Skin epidermis (tissue), 12 donors: ENCODE data around the gene PLEKHM3.

Experiments used
- H3K27ac ChIP-seq, 21 experiments: fragments of 200-600 bp; sonication (generic) in 11 of 21; one replicate each; pipeline ENCODE4 v1.5.0; 2020; ENCODE audit warnings: mild to moderate bottlenecking in 3 of 21, inconsistent platforms in 2 of 21, moderate library complexity in 2 of 21
- H3K4me3 ChIP-seq, 7 experiments: fragments of 200-600 bp; sonication (generic) in 2 of 7; one replicate each; pipeline ENCODE4 v1.5.0; 2020; ENCODE audit warnings: inconsistent platforms in 2 of 7, mild to moderate bottlenecking in 2 of 7, moderate library complexity in 1 of 7

Gene PLEKHM3

DNA sequence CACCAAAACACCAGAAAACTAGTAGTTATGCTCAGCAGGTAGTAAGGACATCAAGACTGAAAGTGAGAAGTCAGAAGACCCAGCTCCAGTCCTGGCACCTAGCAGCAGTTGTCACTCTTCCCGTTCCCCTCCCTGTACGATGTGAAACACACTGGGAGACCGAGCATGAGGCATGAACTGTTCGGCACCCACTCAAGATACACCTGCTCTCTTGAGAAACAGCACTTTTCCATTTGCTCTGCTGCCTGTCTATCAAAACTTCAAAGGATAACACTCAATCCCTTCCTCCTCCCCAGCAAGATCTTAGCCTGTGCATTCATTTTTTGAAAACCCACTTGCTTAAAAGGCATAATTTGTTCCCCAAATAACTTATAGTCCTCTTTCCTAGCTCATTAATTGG is 123.9 kb downstream of the PLEKHM3 start:
- no peak overlapping the region for H3K27ac ChIP-seq
- no peak overlapping the region for H3K4me3 ChIP-seq

DNA sequence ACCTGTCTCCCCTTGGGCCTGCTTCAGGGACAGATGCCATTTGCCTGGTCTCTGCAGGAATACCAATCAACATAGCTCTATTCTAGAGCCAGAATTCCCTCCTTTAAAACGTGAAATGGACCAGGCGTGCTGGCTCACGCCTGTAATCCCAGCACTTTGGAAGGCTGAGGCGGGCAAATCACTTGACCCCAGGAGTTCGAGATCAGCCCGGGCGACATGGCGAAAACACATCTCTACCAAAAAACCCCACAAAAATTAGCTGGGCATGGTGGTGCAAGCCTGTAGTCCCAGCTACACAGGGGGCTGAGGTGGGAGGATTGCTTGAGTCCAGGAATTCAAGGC is 127.0 kb downstream of the PLEKHM3 start:
- Histone ChIP-seq H3K4me3 (no peak overlapping the region), H3K27ac (no peak overlapping the region)

GRCh38 chr2:207897541-207898353 is 127.6 kb downstream of the PLEKHM3 start:
- Histone ChIP-seq H3K27ac (no peak overlapping the region), H3K4me3 (no peak overlapping the region)

DNA sequence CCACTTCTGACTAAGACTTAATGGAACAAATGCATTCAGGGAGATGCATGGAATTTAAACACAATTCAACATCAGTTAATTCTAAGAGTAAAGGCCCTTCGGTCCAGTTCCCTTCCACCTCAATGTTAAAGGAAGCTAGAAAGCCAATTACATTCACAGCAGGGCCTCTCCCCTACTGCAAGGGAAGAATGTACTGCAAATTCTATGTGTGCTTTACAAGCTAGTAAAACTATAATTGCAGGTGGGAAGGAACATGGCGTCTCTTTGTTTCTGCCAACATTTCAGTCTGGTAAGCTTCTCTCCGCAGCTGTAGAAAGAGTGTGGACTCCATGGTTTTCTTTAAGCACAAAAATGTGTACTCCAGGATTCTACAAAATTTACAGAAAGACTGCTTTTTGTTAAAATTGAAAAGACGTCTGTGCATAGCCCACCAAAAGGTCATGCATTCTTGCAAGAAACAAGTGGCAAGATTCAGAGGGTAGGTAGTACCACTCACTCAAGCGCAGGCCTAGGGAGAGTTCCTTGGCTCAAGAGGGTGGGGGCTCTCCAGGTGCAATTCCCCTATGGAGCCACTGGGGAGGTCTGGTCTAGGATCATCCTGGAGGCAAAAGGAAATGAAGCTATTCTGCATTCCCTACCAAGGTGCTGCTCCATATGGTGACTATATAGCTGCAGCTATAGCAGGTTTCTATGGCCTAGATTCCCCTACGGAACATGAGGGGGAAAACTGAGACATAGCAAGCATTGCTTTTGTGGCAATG is 128.6 kb downstream of the PLEKHM3 start:
- H3K4me3 ChIP-seq, result no peak overlapping the region

GRCh38 chr2:207895274-207895860 is 130.0 kb downstream of the PLEKHM3 start:
- H3K4me3 ChIP-seq, result no peak overlapping the region
- no peak overlapping the region for H3K27ac ChIP-seq

More for the DNA sequence above, 128.6 kb downstream of the PLEKHM3 start:
- no peak overlapping the region for H3K27ac ChIP-seq

DNA sequence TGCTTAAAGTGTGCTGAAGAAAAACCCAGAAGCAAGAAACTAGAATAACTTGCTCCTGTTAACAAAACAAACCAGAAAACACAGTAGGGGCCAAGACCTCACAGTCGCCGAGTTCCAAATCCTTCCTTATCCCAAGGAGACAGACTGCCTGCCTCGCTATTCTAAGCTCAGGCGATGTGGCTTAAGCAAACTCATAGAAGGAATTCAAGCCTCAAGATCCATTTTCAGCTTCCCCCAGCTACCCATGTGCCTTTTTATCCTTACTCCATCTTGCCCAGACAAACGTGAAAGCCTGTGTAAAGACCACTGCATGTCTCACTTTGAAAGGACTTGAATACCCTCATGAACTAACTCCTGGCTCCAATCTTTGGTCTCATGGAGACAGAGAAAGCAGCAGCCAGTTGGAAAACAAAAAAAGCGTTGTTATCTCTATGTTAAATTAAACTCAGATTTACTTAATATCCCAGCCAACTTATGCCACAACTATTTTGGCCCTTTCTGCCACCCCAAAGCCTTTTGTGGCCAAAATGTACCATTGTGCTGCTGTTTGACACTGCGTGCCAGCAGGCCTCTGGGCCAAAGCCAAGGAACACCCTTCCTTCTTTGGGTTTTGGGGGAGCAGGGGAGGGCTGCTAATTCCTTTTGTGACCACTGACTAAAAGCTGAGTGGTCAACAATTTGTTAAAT is 132.5 kb downstream of the PLEKHM3 start:
- Histone ChIP-seq H3K4me3 (no peak overlapping the region), H3K27ac (peak overlapping the region in 1 of 21 experiments; percentile 44)

- no peak overlapping the region for H3K27ac ChIP-seq
- no peak overlapping the region for H3K4me3 ChIP-seq
Observed at GRCh38 chr2:207891086-207891844, 134.1 kb downstream of the PLEKHM3 start.

- Histone ChIP-seq H3K27ac (no peak overlapping the region), H3K4me3 (no peak overlapping the region)
Observed at GRCh38 chr2:207887500-207887899, 137.8 kb downstream of the PLEKHM3 start.

GRCh38 chr2:207885010-207885409 is 140.3 kb downstream of the PLEKHM3 start:
- H3K4me3 ChIP-seq, result no peak overlapping the region
- no peak overlapping the region for H3K27ac ChIP-seq

DNA sequence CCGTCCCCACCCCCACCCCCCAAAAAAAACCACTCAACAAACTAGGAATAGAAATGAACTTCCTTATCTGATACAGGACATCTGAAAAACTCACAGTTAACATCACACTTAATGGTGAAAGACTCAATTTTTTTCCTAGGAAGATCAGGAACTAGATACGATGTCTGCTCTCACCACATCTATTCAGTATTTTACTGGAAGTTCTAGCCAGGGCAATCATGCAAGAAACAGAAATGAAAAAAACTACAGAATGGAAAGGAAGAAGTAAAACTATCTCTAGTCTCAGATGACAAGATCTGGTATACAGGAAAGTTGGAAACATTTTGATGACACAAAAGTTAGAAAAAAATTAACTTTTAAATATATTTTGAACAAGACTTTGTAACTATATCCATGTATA is 141.2 kb downstream of the PLEKHM3 start:
- no peak overlapping the region for H3K4me3 ChIP-seq

GRCh38 chr2:207883002-207883780 is 142.1 kb downstream of the PLEKHM3 start:
- H3K27ac ChIP-seq, result no peak overlapping the region
- H3K4me3 ChIP-seq, result no peak overlapping the region

More for the DNA sequence above, 141.2 kb downstream of the PLEKHM3 start:
- H3K27ac ChIP-seq, result no peak overlapping the region

DNA sequence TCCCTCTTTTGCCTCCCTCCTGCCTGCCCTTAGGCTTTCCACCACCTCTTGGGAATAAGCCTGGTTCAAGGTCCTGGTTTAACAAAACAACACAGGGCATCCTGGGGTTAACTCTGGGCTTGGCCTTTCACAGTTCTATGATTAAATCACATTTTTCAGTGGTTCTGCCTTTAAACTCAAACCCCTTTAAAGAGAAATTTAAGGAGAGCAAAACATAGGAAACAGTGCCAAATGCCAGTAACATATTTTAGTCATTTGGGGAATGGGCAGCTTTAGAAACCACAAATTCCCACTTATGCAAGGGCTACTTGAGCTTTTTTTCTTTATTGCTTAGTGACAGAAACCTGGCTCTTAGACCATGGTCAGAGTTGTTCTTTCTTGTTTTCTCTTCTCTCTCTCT is 143.4 kb downstream of the PLEKHM3 start:
- Histone ChIP-seq H3K4me3 (no peak overlapping the region), H3K27ac (no peak overlapping the region)

DNA sequence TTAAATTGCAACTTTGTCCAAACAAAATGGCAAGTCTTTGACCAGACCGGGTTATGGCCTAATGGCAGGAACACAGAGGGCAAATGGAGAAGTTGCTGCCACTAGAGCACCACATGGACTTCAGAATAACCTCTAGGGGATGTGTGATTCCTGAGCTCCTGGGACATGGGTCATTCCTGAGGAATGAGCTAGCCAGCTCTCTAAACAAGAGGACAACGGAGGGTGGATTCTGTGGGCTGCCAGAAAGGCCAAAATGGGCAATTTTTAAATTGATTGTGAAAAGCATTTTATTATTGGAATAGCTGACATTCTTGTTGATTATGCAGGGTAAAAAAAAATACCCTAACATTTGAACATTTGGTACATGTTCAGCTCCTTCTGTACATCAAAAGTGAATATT is 145.8 kb downstream of the PLEKHM3 start:
- no peak overlapping the region for H3K27ac ChIP-seq
- no peak overlapping the region for H3K4me3 ChIP-seq

- no peak overlapping the region for H3K27ac ChIP-seq
Observed at GRCh38 chr2:207876842-207877535, 148.3 kb downstream of the PLEKHM3 start.

GRCh38 chr2:207875473-207876212 is 149.7 kb downstream of the PLEKHM3 start:
- no peak overlapping the region for H3K27ac ChIP-seq
- no peak overlapping the region for H3K4me3 ChIP-seq

More at GRCh38 chr2:207876842-207877535, 148.3 kb downstream of the PLEKHM3 start:
- no peak overlapping the region for H3K4me3 ChIP-seq

DNA sequence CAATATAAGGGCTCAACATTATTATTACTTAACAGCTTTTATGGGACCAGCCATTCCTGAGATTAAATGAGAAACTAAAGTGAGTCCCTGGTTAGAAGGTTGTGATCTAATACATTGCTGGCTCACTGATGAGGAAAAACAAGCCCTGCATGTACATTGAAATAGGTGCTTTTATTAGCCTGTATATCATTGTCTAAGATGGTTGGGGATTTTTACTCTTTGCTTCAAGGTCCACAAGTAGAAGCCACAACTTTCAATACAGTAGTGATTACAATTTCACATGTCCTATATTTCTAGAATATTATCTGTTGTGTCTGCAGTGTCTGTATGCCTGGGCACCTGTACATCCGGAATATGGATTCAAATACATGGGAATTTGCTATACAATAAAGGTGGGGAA is 151.5 kb downstream of the PLEKHM3 start:
- Histone ChIP-seq H3K27ac (no peak overlapping the region), H3K4me3 (no peak overlapping the region)

- H3K4me3 ChIP-seq, result no peak overlapping the region
Observed at GRCh38 chr2:207871911-207872310, 153.4 kb downstream of the PLEKHM3 start.

More at GRCh38 chr2:207871911-207872310, 153.4 kb downstream of the PLEKHM3 start:
- H3K27ac ChIP-seq, result no peak overlapping the region
